ENCODE data around the gene ATG5. TPM values are rescaled to one million over a fixed set of nuclear protein-coding genes. Genes with fewer than 3 reads are reported as not detected.
"Not testable (repeated sequence)": the region's sequence is repeated elsewhere in the genome, so short reads cannot be mapped to it uniquely, and the experiment has no call there.

The ATG5 gene
- total RNA-seq, 2 donors from 2014 or later: 41.4 to 59.7 TPM

GRCh38 chr6:106154326-106154725 lies 171.2 kb downstream of the ATG5 start:
- H3K4me1 Mint-ChIP-seq (ENCODE audit: low read depth in 2 of 2): peaks cover 26 to 46% of the 10 kb centered on the region in 2 donors
- no peak for ATAC-seq
- DNase-seq (ENCODE audit: low spot score): no peak
- no peak overlapping the region for H3K27ac Mint-ChIP-seq
- H3K4me3 Mint-ChIP-seq: no peak overlapping the region
- H3K36me3 Mint-ChIP-seq: peaks cover 12% of the 10 kb centered on the region
- peaks cover 4% of the 10 kb centered on the region for H3K9me3 Mint-ChIP-seq
- no peaks in the 10 kb centered on the region for H3K27me3 Mint-ChIP-seq

GRCh38 chr6:106152952-106153351 lies 172.6 kb downstream of the ATG5 start:
- H3K4me1 Mint-ChIP-seq (ENCODE audit: low read depth in 2 of 2): peaks cover 30 to 53% of the 10 kb centered on the region in 2 donors
- no peaks in the 10 kb centered on the region for H3K27me3 Mint-ChIP-seq
- H3K27ac Mint-ChIP-seq: peak overlapping the region in 1 of 2 donors; percentile 68
- no peak overlapping the region for H3K4me3 Mint-ChIP-seq
- DNase-seq (ENCODE audit: low spot score) (no peak), ATAC-seq (no peak)
- peaks cover 4% of the 10 kb centered on the region for H3K9me3 Mint-ChIP-seq
- peaks cover 12% of the 10 kb centered on the region for H3K36me3 Mint-ChIP-seq

GRCh38 chr6:106152476-106152875 lies 173.1 kb downstream of the ATG5 start:
- H3K36me3 Mint-ChIP-seq: peaks cover 12% of the 10 kb centered on the region
- peaks cover 30 to 53% of the 10 kb centered on the region in 2 donors for H3K4me1 Mint-ChIP-seq (ENCODE audit: low read depth in 2 of 2)
- H3K4me3 Mint-ChIP-seq; H3K9me3 Mint-ChIP-seq; ATAC-seq; H3K27me3 Mint-ChIP-seq; DNase-seq (ENCODE audit: low spot score): not testable (repeated sequence)
- H3K27ac Mint-ChIP-seq: peak overlapping the region in 1 of 2 donors; percentile 68

- DNase-seq (ENCODE audit: low spot score): peak; percentile 76
- Mint-ChIP-seq H3K27ac (peak overlapping the region; percentile 56 to 77), H3K36me3 (peaks cover 12% of the 10 kb centered on the region), H3K27me3 (no peaks in the 10 kb centered on the region), H3K4me1 (ENCODE audit: low read depth in 2 of 2) (peaks cover 43 to 71% of the 10 kb centered on the region in 2 donors), H3K4me3 (peak overlapping the region; percentile 13), H3K9me3 (peaks cover 4% of the 10 kb centered on the region)
- ATAC-seq: peak; percentile 87 to 88
These were observed 176.0 kb downstream of the ATG5 start for GRCh38 chr6:106149472-106150069.

GRCh38 chr6:106147476-106147875 lies 178.1 kb downstream of the ATG5 start:
- Mint-ChIP-seq H3K4me1 (ENCODE audit: low read depth in 2 of 2) (peaks cover 61 to 87% of the 10 kb centered on the region in 2 donors), H3K27ac (peak overlapping the region in 1 of 2 donors; percentile 36), H3K4me3 (no peak overlapping the region), H3K36me3 (peaks cover 12% of the 10 kb centered on the region), H3K27me3 (no peaks in the 10 kb centered on the region), H3K9me3 (peaks cover 4% of the 10 kb centered on the region)
- DNase-seq (ENCODE audit: low spot score) (no peak), ATAC-seq (no peak)

GRCh38 chr6:106146852-106147351 lies 178.7 kb downstream of the ATG5 start:
- Mint-ChIP-seq H3K27me3 (no peaks in the 10 kb centered on the region), H3K27ac (peak overlapping the region; percentile 19 to 36), H3K36me3 (peaks cover 8% of the 10 kb centered on the region), H3K4me1 (ENCODE audit: low read depth in 2 of 2) (peaks cover 63 to 87% of the 10 kb centered on the region in 2 donors), H3K9me3 (no peaks in the 10 kb centered on the region), H3K4me3 (peak overlapping the region; percentile 46)
- ATAC-seq (no peak), DNase-seq (ENCODE audit: low spot score) (no peak)

GRCh38 chr6:106145741-106146227 lies 179.8 kb downstream of the ATG5 start:
- Mint-ChIP-seq H3K4me1 (ENCODE audit: low read depth in 2 of 2) (peaks cover 67 to 89% of the 10 kb centered on the region in 2 donors), H3K36me3 (no peaks in the 10 kb centered on the region), H3K27me3 (no peaks in the 10 kb centered on the region), H3K4me3 (peak overlapping the region; percentile 72), H3K9me3 (no peaks in the 10 kb centered on the region), H3K27ac (peak overlapping the region; percentile 19 to 80)
- no peak for ATAC-seq
- DNase-seq (ENCODE audit: low spot score): no peak

GRCh38 chr6:106145144-106145543 lies 180.4 kb downstream of the ATG5 start:
- ATAC-seq (no peak), DNase-seq (ENCODE audit: low spot score) (no peak)
- Mint-ChIP-seq H3K27me3 (no peaks in the 10 kb centered on the region), H3K4me3 (peak overlapping the region; percentile 72), H3K27ac (peak overlapping the region; percentile 19 to 80), H3K9me3 (no peaks in the 10 kb centered on the region), H3K4me1 (ENCODE audit: low read depth in 2 of 2) (peaks cover 73 to 95% of the 10 kb centered on the region in 2 donors), H3K36me3 (no peaks in the 10 kb centered on the region)

GRCh38 chr6:106143665-106144064 lies 181.9 kb downstream of the ATG5 start:
- peak overlapping the region; percentile 95 to 96 for H3K27ac Mint-ChIP-seq
- H3K36me3 Mint-ChIP-seq: no peaks in the 10 kb centered on the region
- no peaks in the 10 kb centered on the region for H3K9me3 Mint-ChIP-seq
- ATAC-seq: peak; percentile 34 to 61
- peak overlapping the region; percentile 83 for H3K4me3 Mint-ChIP-seq
- no peaks in the 10 kb centered on the region for H3K27me3 Mint-ChIP-seq
- peaks cover 64 to 89% of the 10 kb centered on the region in 2 donors for H3K4me1 Mint-ChIP-seq (ENCODE audit: low read depth in 2 of 2)
- no peak for DNase-seq (ENCODE audit: low spot score)

- Mint-ChIP-seq H3K36me3 (no peaks in the 10 kb centered on the region), H3K27ac (peak overlapping the region; percentile 95 to 96), H3K9me3 (no peaks in the 10 kb centered on the region), H3K27me3 (no peaks in the 10 kb centered on the region), H3K4me1 (ENCODE audit: low read depth in 2 of 2) (peaks cover 69 to 89% of the 10 kb centered on the region in 2 donors), H3K4me3 (peak overlapping the region; percentile 83)
- no peak for DNase-seq (ENCODE audit: low spot score)
- ATAC-seq: no peak
These were observed 182.6 kb downstream of the ATG5 start for GRCh38 chr6:106142876-106143431.

- peak overlapping the region; percentile 83 for H3K4me3 Mint-ChIP-seq
These were observed 183.9 kb downstream of the ATG5 start for GRCh38 chr6:106141441-106142237.

GRCh38 chr6:106138151-106138550 lies 187.4 kb downstream of the ATG5 start:
- peaks cover 49 to 67% of the 10 kb centered on the region in 2 donors for H3K4me1 Mint-ChIP-seq (ENCODE audit: low read depth in 2 of 2)
- ATAC-seq (no peak), DNase-seq (ENCODE audit: low spot score) (no peak)
- H3K9me3 Mint-ChIP-seq: no peaks in the 10 kb centered on the region
- peaks cover 4% of the 10 kb centered on the region for H3K36me3 Mint-ChIP-seq
- H3K27ac Mint-ChIP-seq: peak overlapping the region in 1 of 2 donors; percentile 46
- H3K4me3 Mint-ChIP-seq: no peak overlapping the region
- no peaks in the 10 kb centered on the region for H3K27me3 Mint-ChIP-seq

More at GRCh38 chr6:106141441-106142237, 183.9 kb downstream of the ATG5 start:
- Mint-ChIP-seq H3K4me1 (ENCODE audit: low read depth in 2 of 2) (peaks cover 71 to 86% of the 10 kb centered on the region in 2 donors), H3K36me3 (peaks cover 4% of the 10 kb centered on the region), H3K27me3 (no peaks in the 10 kb centered on the region), H3K27ac (peak overlapping the region; percentile 95 to 96), H3K9me3 (no peaks in the 10 kb centered on the region)
- DNase-seq (ENCODE audit: low spot score) (no peak), ATAC-seq (peak; percentile 84 to 88)

GRCh38 chr6:106136845-106137244 lies 188.7 kb downstream of the ATG5 start:
- H3K36me3 Mint-ChIP-seq: peaks cover 4% of the 10 kb centered on the region
- H3K4me1 Mint-ChIP-seq (ENCODE audit: low read depth in 2 of 2): peaks cover 39 to 54% of the 10 kb centered on the region in 2 donors
- peak overlapping the region in 1 of 2 donors; percentile 46 for H3K27ac Mint-ChIP-seq
- H3K27me3 Mint-ChIP-seq: no peaks in the 10 kb centered on the region
- H3K4me3 Mint-ChIP-seq: no peak overlapping the region
- ATAC-seq (no peak), DNase-seq (ENCODE audit: low spot score) (no peak)
- H3K9me3 Mint-ChIP-seq: no peaks in the 10 kb centered on the region
